Lower leg skin (tissue), 3 donors: Measurements from ENCODE around the gene MCTP1.

Experiments
- POLR2A ChIP-seq, 2 donors: fragments of 450-650 bp; IDR thresholded peaks; one replicate each; pipeline ENCODE4 v1.6.1; 2016 to 2017; ENCODE audit warnings: antibody characterized with exemption in 2 of 2, mild to moderate bottlenecking in 1 of 2, moderate library complexity in 1 of 2
- TF ChIP-seq, protein P1 (sequence below), 3 donors: fragments of 450-650 bp; IDR thresholded peaks; one replicate each; pipeline ENCODE4 v1.5.1; 2016; ENCODE audit warnings: antibody characterized with exemption in 3 of 3, mild to moderate bottlenecking in 3 of 3, moderate library complexity in 2 of 3

DNA sequence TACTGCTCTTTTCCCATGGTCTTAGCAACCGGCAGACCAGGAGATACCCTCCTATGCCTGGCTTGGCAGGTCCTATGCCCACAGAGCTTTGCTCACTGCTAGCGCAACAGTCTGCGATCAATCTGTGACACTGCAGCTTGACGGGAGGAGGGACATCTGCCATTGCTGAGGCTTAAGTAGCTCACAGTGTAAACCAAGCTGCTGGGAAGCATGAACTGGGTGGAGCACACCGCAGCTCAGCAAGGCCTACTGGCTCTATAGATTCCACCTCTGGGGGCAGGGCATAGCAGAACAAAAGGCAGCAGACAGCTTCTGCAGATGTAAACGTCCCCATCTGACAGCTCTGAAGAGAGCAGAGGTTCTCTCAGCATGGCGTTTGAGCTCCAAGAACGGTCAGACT is 40.4 kb downstream of the MCTP1 start:
- TF ChIP-seq, protein P1, sequence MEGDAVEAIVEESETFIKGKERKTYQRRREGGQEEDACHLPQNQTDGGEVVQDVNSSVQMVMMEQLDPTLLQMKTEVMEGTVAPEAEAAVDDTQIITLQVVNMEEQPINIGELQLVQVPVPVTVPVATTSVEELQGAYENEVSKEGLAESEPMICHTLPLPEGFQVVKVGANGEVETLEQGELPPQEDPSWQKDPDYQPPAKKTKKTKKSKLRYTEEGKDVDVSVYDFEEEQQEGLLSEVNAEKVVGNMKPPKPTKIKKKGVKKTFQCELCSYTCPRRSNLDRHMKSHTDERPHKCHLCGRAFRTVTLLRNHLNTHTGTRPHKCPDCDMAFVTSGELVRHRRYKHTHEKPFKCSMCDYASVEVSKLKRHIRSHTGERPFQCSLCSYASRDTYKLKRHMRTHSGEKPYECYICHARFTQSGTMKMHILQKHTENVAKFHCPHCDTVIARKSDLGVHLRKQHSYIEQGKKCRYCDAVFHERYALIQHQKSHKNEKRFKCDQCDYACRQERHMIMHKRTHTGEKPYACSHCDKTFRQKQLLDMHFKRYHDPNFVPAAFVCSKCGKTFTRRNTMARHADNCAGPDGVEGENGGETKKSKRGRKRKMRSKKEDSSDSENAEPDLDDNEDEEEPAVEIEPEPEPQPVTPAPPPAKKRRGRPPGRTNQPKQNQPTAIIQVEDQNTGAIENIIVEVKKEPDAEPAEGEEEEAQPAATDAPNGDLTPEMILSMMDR (IDR thresholded peaks at IDR 0.05), result no peak
- no peak for TF ChIP-seq POLR2A (IDR thresholded peaks at IDR 0.05)
